Fibroblast of lung (primary cell): ENCODE results near the gene DLGAP1.

Source experiments
- CTCF ChIP-seq, 2 donors: IDR thresholded peaks in 1 of 2; conservative IDR thresholded peaks in 1 of 2; 1 replicate in 1 of 2; 2 replicates in 1 of 2; pipeline ENCODE4 v1.5.1; 2011 to 2012; ENCODE audit warnings: low read length in 2 of 2, control low read depth in 1 of 2, inconsistent platforms in 1 of 2, low read depth in 1 of 2, mild to moderate bottlenecking in 1 of 2
- EZH2 ChIP-seq: IDR thresholded peaks from 2 replicates; pipeline ENCODE4 v1.5.1; 2012; ENCODE audit warnings: low read length, control low read depth, mild to moderate bottlenecking; ENCODE audit errors: missing control alignments

- no peak for TF ChIP-seq EZH2
- peak in 1 of 2 donors; percentile 23 for TF ChIP-seq CTCF (conservative IDR thresholded peaks at IDR 0.05 in 1 of 2, IDR thresholded peaks at IDR 0.05 in 1 of 2; ENCODE audit: low read depth in 1 of 2, low read length in 2 of 2)
Observed at GRCh38 chr18:3970929-3971328, 484.2 kb downstream of the DLGAP1 start.
